Stimulated activated CD8-positive, alpha-beta memory T cell treated with anti-CD3 and anti-CD28 coated beads, Interleukin-7, amount 100 ng/mL, for 24 hours (primary cell): ENCODE results near the gene SORCS2.

ENCODE experiments used
- DNase-seq: peaks from one replicate; pipeline ENCODE4 v3.0.0-alpha.2; 2020; ENCODE audit warnings: low read depth

The SORCS2 gene

DNA sequence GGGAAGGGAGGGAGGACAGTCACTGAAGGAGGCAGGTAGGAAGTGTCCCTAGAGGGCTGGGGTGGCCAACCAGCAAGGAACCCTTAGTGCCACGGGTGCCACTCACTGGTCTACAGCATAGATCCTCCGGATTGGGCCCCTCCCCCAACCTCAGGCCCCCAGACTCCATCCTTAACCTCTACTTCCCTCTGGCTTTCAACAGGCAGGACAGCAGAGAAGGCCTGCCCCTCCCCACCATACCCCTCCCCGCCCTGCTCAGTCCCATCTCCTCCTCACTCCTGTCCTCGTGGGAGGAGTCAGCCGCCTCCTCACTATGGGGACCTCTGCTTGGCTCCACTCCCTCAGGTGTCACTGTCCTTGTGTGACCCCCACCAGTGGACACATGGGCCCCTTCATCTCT, 320.1 kb downstream of the SORCS2 start:
- DNase-seq: no peak

DNA sequence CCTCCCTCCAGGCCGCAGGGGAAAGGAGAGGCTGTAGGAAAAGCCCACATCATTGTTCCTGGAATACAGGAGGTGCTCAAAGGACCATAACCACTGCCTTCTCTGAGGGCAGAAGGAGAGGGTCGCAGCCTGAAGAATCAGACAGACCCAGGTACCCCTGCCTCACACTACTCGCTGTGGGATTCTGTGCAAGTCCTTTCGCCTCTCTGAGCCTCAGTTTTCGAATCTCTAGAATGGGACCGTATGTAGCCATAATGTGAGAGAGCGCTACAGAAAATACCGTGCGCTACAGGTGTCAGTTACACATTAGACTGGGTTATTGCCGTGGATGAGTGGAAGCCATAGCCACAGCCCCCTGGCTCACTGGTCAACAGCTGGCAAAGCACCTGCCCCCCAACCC, 320.6 kb downstream of the SORCS2 start:
- no peak for DNase-seq

- no peak for DNase-seq
Observed at GRCh38 chr4:7513671-7514070, 321.3 kb downstream of the SORCS2 start.

GRCh38 chr4:7514281-7514680, 321.9 kb downstream of the SORCS2 start:
- no peak for DNase-seq

DNA sequence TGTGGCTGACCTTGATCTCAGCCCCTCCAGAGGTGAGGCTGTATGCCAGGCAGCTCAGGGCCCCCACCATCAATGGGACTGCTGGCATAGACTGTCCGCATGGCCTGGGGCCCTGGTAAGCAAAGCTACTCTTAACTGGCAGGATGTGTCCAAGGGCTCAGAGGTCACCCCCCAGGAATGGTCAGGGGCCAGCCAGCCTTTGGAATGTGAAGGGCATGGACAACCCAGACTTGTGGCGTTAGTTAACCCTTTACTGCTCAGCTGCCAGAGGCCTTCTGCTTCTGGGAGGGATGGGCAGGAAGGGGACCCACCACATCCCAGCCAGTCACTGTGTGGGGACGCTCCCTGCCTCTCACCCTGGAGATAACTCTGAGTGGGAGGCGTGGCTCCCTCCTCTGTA, 322.5 kb downstream of the SORCS2 start:
- DNase-seq: no peak

- DNase-seq: no peak
Observed at GRCh38 chr4:7515390-7515902, 323.1 kb downstream of the SORCS2 start.

DNA sequence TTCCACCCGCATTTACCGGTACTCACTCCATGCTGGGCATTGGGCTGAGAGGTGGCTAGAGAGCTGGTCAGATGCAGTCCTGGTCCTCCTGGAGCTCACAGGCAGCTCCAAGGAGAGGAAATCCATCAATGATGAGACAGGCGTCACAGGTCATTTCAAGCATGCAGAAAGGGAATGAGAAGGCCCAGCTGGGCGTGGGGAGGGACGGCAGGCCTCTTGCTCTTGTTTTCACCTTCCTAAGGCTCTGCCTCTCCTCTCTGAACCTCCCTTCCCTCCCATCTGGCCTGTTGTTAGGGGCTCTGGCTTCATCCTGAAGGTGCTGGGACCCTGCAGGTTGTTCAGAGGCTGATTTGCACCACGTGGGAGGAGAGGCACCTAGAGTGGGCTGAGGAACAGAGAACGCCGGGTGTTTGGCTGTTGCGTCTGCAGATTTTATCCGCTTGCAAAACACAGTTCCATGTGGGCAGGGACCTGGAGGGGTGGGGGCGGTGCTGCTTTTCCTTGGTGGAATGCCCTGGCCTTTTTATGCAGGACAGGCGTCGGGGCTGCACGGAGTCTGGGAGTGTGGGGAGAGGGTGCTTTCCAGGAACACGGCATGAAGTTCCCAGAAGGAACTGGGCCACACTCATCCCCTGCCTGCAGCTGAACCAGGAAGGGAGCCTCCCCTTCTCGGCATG, 323.9 kb downstream of the SORCS2 start:
- DNase-seq: no peak

DNA sequence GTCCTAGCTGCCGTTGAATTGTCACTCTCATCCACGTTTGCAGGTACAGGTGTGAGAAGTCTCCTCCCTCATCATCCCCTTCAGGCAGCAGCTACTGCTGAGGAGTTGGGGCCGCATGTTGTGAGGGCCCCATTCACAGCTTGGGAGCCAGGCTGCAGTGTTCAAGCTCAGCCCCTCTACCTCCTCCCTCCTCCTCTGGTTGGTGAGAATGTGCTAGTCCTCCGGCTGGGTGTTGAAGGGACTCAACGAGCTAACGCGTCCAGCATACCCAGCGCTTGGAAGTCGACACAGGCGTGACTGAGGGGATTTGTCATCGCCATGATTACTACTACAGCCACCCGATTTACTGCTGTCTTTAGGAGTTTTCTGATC, 324.4 kb downstream of the SORCS2 start:
- DNase-seq: no peak

DNA sequence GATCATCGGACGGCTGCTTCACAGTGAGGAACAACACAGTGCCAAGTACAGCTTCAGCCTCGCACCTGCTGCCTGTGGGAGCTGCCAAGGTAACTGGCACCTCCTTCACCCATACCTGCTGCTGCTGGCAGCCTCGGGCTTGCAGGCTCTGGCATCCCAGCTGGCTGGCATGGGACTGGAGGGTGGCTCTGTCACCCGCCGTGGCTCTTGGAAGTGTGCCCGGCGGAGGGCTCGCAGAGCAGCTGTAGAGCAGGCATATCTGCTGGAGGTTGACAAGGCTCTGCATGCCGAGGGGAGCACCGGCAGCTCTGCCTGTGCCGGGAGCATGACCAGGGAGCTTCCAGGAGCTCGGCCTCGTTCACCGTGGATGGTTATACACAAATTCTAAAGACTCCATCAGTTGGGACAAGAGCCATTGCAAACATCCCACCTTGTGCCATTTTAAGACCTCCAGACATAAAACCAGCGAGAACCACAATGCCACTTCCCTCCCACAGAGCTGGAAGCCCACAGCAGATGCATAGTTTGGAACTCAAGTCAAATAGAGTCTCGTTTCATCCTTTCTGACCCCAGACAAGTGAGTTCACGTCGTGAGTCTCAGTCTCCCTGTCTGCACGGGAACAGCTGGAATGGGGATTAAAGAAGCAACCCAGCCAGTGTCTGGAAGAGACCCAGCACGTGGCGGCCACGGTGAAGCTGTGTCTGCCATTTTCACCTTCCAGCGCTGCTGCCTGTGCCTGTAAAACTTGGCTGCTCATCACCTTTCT, 326.7 kb downstream of the SORCS2 start:
- no peak for DNase-seq

DNA sequence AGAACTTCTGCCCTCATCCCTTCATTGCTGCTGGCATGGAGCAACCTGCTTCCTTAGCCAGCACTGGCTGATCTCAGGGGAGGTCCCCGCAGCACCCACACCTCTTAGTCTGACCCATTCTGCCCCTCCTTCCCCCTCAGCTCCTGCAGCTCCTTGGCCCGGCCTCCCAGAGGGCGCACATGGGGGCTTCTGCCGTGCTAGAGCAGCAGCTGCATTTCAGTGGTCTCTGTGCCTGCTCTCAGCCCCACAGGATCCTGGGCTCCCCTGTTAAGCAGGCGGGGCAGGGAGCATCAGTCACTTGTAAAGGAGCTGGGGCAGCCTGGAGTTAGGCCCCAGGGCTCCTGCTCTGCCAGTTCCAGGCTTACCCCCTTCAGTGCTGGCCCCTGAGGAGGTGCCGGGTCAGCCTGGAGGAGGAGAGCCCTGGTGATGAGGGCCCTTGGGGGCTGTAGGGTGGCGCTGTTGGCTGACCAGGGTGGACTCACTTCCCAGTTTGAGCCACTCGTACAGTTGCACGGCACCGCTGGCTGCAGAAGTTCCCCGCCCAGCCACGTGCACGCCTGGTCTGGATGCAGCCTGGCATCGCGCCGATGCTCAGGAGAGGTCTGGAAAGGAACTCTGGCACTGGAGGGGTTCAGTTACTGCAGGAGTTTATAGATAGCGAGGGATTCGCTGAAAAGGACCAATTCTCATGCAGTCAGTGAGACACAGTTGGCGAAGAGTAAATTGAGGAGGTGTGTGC, 327.5 kb downstream of the SORCS2 start:
- no peak for DNase-seq

GRCh38 chr4:7521666-7522065, 329.3 kb downstream of the SORCS2 start:
- no peak for DNase-seq

GRCh38 chr4:7522452-7523220, 330.3 kb downstream of the SORCS2 start:
- DNase-seq: no peak

- DNase-seq: no peak
Observed at GRCh38 chr4:7523526-7523925, 331.2 kb downstream of the SORCS2 start.

- no peak for DNase-seq
Observed at GRCh38 chr4:7524064-7524682, 331.8 kb downstream of the SORCS2 start.

DNA sequence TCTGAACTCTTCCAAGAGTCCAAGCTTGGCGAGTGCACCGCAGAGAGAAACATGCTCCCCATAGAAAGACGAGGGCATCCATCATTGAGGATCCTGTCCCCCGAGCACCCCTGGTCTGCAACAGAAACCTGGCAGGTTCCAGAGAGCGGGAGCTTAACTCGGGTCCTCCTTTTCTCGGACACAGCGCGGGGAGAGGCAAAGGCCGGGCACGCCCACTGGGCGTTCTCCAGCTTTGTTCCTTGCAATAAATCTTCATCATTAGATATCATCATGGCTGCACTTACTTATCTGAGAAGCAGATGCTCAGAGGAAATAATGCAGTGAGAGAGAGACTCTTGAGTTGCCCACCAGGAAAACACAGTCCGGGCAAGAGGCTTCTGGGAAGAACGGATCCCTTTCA, 332.5 kb downstream of the SORCS2 start:
- DNase-seq: no peak

- DNase-seq: no peak
Observed at GRCh38 chr4:7526491-7526890, 334.2 kb downstream of the SORCS2 start.

DNA sequence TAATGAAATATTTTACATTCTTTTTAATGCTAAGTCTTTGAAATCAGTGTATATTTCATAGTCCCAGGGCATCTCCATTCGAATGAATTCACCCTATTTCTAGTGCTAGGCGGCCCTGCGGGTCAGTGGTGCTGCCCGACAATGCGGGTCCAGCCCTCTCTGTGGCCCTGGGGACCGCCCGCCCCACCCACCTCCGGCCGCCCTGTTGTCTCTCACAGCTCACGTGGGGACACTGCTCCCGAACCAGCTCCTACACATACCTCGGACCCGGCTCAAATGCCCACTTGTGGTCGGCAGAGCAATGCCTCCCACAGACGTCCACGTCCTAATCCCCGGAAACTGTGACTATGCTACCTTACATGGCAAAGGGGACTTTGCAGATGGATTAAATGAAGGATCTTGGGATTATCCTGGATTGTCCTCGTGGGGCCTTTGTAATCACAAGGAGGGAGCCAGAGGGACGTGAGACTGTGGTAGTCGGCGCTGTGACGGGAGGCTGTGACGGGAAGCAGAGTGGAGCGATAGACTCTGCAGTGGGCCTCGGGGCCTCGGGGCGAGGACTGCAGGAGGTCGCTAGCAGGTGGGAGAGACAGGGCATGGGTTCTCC, 334.7 kb downstream of the SORCS2 start:
- DNase-seq: no peak

- no peak for DNase-seq
Observed at GRCh38 chr4:7529368-7530080, 337.2 kb downstream of the SORCS2 start.

GRCh38 chr4:7530082-7530481, 337.7 kb downstream of the SORCS2 start:
- no peak for DNase-seq

DNA sequence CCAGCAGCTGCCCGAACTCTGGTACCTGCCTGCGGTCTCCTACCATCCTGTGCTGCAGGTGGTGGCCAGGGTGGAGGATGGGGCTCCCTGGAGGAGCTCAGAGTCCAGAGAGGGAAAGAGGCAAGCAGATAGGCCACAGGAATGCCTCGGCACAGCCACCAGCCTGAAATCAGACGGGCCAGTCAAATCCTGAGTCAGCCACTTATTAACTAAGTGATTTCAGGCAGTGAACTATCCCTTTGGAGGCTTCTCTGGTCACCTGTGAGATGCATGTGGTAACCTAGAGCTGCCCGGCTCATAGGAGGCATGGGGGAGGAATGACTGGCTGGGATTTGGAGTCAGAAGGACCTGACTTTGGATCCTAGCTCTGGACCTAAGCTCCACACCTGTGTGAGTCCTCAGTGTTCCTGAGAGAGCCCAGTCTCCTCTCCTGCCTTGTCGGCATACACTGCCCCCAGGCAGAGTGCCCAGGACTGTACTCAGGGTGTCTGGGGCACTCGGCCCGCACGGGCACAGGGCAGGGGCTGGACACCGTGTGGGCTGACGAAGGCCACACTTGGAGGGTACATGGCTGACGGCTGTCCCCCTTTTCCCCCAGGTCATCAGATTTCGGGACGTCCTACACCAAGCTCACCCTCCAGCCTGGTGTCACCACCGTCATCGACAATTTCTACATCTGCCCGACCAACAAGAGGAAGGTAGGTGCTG, 338.7 kb downstream of the SORCS2 start:
- no peak for DNase-seq
